RPMI7951 (cell line): ENCODE measurements around the gene ALKAL2. TPM values are rescaled to one million over a fixed set of nuclear protein-coding genes. Genes with fewer than 3 reads are reported as not detected.
A peak's percentile ranks its signal among the peaks of the same experiment; 100 is the strongest.
"Not testable (repeated sequence)": the region's sequence is repeated elsewhere in the genome, so short reads cannot be mapped to it uniquely, and the experiment has no call there.

Experiments
- DNase-seq: peaks from one replicate; pipeline ENCODE4 v3.0.0-alpha.2; 2012; ENCODE audit warnings: low read depth
- total RNA-seq: library from RNA; depleted of rRNA; stranded (reverse); fragments of >200 nt; shearing (Covaris generic); gene quantifications from 2 replicates; pipeline ENCODE4 v1.2.3, GENCODE V29; 2014; rRNA removed

ALKAL2 gene
- not detected in 2 replicates for total RNA-seq

- no peak for DNase-seq
These were observed at the start of gene ALKAL2 for GRCh38 chr2:287911-288757. ALKAL2 (minus strand) TSS chr2:288091; CDS start chr2:287835, 256 bp downstream.

GRCh38 chr2:336949-337348 lies 49.1 kb upstream of the ALKAL2 start:
- not testable (repeated sequence) for DNase-seq

GRCh38 chr2:336360-336759 lies 48.5 kb upstream of the ALKAL2 start:
- no peak for DNase-seq

GRCh38 chr2:332592-332991 lies 44.7 kb upstream of the ALKAL2 start:
- no peak for DNase-seq

- DNase-seq = peak; percentile 97
These were observed 40.9 kb upstream of the ALKAL2 start for GRCh38 chr2:328761-329160.

GRCh38 chr2:323035-323434 lies 35.1 kb upstream of the ALKAL2 start:
- DNase-seq = peak; percentile 15

- DNase-seq = no peak
These were observed 34.4 kb upstream of the ALKAL2 start for GRCh38 chr2:322326-322725.

- DNase-seq = no peak
These were observed 32.7 kb upstream of the ALKAL2 start for GRCh38 chr2:320561-320960.

- DNase-seq = no peak
These were observed 31.2 kb upstream of the ALKAL2 start for GRCh38 chr2:319059-319600.

GRCh38 chr2:317501-318424 lies 29.9 kb upstream of the ALKAL2 start:
- DNase-seq = peak; percentile 89

- no peak for DNase-seq
These were observed 28.5 kb upstream of the ALKAL2 start for GRCh38 chr2:316381-316780.

GRCh38 chr2:315925-316324 lies 28.0 kb upstream of the ALKAL2 start:
- not testable (repeated sequence) for DNase-seq

- DNase-seq = no peak
These were observed 26.9 kb upstream of the ALKAL2 start for GRCh38 chr2:314561-315336.

GRCh38 chr2:313991-314390 lies 26.1 kb upstream of the ALKAL2 start:
- no peak for DNase-seq

GRCh38 chr2:310994-311393 lies 23.1 kb upstream of the ALKAL2 start:
- no peak for DNase-seq

- DNase-seq = no peak
These were observed 22.1 kb upstream of the ALKAL2 start for GRCh38 chr2:309954-310510.

GRCh38 chr2:309148-309953 lies 21.5 kb upstream of the ALKAL2 start:
- DNase-seq = no peak

- DNase-seq = no peak
These were observed 17.5 kb upstream of the ALKAL2 start for GRCh38 chr2:305366-305765.

- no peak for DNase-seq
These were observed 8.5 kb upstream of the ALKAL2 start for GRCh38 chr2:296354-296753.

GRCh38 chr2:295090-295489 lies 7.2 kb upstream of the ALKAL2 start:
- DNase-seq = no peak
